ENCODE measurements around the gene ALG2.

ALG2 gene, protein sequence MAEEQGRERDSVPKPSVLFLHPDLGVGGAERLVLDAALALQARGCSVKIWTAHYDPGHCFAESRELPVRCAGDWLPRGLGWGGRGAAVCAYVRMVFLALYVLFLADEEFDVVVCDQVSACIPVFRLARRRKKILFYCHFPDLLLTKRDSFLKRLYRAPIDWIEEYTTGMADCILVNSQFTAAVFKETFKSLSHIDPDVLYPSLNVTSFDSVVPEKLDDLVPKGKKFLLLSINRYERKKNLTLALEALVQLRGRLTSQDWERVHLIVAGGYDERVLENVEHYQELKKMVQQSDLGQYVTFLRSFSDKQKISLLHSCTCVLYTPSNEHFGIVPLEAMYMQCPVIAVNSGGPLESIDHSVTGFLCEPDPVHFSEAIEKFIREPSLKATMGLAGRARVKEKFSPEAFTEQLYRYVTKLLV

DNA sequence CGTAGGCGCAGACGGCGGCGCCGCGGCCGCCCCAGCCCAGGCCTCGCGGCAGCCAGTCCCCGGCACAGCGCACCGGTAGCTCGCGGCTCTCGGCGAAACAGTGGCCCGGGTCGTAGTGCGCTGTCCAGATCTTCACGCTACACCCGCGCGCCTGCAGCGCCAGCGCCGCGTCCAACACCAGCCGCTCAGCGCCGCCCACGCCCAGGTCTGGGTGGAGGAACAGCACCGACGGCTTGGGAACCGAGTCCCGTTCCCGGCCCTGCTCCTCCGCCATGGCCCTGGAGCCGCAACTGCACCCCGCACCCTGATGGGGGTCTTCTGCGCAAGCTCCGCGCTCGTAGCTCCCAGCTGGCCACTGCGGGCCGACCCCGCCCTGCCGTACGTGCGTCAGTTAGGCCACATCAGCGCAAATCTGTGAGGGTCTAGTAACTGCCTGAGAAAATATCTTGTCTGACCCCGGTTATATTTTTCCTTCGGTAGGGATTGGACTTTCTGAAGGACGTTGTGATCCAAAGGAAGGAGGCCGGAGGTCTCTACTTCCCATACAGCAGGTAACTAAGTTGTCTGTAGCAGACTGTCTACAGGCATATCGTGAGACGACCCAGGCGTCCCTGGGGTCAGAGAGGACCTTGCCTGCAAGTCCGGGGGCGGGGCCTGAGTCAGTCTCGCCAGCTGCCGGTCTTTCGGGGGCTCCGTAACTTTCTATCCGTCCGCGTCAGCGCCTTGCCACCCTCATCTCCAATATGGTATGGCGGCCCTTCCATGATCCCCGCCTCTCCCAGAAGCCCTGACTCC lies at the start of gene ALG2, which contains the start of gene SEC61B:
ALG2 (minus strand) TSS at position 322 of the 795 bp plus-strand sequence; CDS start at position 274, 48 bp downstream.
SEC61B (plus strand) TSS at position 662 of the 795 bp plus-strand sequence; CDS start at position 744, 82 bp downstream.
- DNase-seq, result peak; percentile 90

- DNase-seq, result no peak
These were observed 48.7 kb upstream of the ALG2 start for GRCh38 chr9:99270491-99270890.

DNA sequence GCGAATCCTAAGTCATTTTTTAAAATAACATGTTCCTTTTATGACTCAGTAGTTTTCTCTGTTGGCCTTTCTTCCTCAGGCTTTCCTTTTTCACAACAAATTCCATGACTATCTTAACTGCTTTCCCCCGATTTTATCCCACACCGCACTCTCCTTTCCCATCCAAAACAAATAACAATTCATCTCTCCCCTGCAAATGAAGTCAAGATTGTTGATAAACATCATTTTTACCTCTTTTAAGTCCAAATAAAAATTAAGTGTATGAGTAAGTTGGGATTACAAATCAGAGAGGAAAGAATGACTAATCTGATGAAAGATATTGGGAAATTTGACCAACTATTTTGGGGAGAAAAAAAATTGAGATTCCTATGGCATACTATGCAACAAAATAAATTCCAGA lies 47.7 kb upstream of the ALG2 start:
- DNase-seq, result no peak

GRCh38 chr9:99266255-99267023 lies 44.7 kb upstream of the ALG2 start:
- DNase-seq, result peak; percentile 11

DNA sequence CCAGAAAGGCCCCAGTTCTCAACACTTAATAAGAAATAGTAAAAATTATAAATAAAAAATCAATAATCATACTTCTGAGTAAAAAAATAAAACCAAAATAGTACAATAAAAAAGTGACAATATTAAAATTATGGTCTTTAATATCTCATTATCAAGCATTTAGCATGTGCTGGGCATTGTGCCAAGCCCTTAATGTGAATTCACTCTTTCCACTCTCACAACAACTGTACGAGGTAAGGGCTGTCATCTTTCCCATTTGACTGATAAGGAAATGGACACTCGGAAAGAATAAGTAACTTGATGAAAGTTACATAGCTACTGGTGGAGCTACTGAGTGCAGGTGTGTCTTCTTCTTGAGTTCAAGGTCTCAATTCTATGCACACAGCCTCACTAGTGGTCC lies 43.9 kb upstream of the ALG2 start:
- DNase-seq, result no peak

DNA sequence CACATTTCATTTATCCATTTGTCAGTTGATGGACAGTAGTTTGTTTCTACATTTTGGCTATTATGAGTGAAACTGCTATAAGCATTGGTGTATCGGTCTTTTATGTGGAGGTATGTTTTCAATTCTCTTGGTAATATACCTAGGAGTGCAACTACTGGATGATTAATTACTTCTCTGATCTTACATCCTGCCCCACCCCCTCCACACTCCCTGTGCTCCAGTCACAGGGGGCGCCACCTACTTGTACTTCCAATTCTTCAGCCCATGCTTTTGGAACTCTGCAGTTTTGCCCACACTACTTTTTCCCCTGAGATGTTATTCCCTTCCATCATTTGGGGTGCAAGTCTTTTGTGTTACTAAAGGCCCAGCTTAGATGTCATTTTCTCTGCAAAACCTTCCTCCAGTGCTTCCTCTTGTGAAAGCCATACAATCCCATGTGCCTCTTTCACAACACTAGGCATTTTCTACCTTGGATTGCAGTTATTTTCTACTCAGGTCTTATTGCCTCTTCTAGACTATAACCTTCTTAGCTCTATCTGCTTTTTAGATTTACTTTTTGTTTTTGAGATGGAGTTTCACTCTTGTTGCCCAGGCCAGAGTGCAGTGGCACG lies 42.4 kb upstream of the ALG2 start:
- DNase-seq, result no peak

DNA sequence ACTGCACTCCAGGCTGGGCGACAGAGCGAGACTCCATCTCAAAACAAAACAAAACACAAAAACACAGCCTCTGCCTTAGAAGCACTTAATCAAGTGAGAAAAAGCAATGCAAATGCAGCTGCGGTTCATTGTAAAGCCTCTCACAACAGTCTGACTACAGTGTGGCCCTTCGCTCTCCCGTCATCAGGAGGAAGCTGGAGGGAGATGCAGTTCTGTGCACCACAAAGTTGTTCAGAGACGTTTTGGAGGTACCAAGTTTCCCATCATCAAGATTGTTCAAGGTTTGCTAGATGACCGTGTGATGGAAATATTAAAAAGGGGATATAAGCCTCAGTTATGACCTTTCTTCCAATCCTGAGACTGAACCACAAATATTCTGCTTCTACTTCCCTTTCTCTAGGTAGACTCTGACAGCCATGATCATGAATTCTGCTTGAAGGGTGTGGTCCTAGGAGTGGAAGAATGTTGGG lies 41.2 kb upstream of the ALG2 start:
- DNase-seq, result no peak

DNA sequence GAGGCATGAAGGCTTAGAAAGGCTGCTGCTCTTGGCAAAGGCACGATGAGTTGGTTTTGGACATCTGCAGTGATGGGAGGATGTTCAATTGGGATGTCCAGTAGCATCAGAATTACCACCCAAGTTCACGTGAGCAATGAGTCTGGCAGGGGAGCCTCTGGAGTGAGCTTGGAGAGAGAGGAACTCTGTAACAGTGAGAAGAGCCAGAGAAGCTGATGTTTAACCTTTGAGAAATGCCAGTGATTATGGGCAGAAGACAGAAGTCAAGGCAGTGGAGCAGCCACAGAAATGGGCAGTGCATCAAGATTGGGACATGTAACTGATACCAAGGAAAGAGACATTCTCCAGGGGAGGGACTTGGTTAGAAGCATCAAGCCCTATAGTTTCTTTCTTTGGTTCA lies 40.2 kb upstream of the ALG2 start:
- DNase-seq, result no peak

- DNase-seq, result no peak
These were observed 37.6 kb upstream of the ALG2 start for GRCh38 chr9:99259231-99259918.

DNA sequence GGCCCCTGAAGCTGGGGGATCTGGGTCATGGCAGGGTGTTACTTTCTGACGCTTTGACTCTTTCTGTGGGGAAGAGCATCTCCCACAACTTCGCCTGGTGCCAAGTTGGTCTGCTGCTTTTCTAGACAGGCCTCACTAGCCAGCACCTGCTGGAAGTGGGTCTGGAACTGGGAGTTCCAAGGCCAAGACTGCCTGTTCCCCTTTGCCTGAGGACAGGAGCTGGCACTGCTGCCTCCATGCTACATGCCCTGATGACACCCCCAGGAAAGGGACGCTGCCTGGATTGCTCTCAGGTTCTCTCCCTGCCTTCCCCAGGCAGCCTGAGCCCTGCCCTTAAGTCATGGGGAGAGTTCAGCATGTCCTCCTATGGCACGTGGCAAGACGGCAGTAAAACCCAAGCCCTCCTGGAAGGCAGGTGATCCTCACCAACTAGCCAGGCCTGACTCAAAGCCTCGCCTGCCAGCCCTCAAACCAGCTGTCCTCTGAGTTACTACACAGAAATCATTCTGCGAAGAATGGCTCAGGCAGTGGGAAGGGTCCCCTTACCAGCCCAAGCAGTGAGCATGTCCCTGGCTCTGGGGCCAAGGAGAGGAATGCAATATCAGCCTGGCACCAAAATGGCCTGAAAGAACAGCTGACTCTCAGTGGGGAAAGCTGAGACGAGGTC lies 36.1 kb upstream of the ALG2 start:
- DNase-seq, result no peak

GRCh38 chr9:99255651-99256050 lies 33.9 kb upstream of the ALG2 start:
- no peak for DNase-seq

- DNase-seq, result no peak
These were observed 32.2 kb upstream of the ALG2 start for GRCh38 chr9:99253772-99254431.

DNA sequence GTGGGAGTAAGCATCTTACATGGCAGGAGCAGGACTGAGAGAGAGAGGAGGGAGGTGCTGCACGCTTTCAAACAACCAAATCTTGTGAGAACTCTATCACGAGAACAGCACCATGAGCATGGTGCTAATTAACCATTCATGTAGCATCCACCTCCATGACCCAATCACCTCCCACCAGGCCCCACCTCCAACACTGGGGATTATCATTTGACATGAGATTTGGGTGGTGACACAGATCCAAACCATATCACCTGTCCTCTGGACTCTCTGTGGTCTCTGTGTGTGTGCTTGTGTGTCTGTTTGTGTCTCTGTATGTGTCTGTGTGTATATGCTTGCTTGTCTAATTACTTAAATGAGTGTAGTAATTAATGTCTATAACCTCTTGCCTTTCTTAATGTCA lies 31.4 kb upstream of the ALG2 start:
- no peak for DNase-seq

DNA sequence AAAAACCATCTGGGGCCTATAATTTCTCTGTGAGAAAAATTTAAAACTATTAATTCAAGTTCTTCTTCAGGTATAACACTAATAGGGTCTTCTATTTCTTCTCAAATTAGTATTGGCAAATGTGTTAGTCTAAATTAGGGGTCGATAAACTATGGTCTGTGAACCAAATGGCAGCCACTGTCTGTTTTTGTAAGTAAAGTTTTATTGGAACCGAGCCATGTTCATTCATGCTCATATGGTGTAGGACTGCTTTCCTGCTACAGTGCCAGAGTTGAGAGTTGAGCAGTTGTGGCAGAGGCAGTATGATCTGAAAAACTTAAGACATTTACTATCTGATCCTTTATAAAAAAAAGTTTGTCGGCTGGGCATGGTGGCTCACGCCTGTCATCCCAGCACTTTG lies 29.4 kb upstream of the ALG2 start:
- DNase-seq, result no peak

DNA sequence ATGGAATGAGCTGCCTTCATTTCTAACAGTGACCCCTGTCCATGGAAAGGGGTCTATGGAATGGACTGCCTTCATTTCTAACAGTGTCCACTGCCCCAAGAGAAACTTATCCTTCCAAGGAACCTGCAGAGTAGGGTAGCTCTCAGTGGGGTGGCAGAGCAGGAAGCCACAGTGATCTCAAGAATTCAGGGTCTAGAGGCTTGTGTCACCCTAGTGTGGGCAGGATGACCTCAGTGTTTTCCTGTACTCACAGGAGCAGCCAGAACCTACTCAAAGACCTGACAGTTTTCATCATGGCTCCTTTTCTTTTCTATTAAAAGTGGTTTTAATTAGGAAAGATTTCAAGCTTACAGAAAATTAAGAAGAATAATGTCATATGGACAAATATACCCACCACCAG lies 27.9 kb upstream of the ALG2 start:
- no peak for DNase-seq

- DNase-seq, result no peak
These were observed 22.9 kb upstream of the ALG2 start for GRCh38 chr9:99244344-99245260.

DNA sequence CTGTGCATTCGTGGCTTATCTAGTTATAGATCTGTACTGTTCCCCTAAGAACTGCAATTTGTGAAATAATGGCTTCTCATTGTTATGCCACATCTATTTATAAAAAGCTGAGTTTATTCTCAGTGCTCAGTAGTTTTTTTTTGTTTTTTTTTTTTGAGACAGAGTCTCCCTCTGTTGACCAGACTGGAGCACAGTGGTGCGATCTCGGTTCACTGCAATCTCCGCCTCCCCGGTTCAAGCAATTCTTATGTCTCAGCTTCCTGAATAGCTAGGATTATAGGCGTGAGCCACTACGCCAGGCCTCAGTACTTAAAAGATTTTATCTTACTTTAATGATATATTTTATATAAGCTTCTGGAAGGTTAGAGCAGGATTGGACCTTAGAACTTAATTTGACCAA lies 19.4 kb upstream of the ALG2 start:
- no peak for DNase-seq

- no peak for DNase-seq
These were observed 17.8 kb upstream of the ALG2 start for GRCh38 chr9:99239341-99240060.

GRCh38 chr9:99238331-99238730 lies 16.6 kb upstream of the ALG2 start:
- DNase-seq, result no peak
